ENCODE results near the gene GMNN.

DNA sequence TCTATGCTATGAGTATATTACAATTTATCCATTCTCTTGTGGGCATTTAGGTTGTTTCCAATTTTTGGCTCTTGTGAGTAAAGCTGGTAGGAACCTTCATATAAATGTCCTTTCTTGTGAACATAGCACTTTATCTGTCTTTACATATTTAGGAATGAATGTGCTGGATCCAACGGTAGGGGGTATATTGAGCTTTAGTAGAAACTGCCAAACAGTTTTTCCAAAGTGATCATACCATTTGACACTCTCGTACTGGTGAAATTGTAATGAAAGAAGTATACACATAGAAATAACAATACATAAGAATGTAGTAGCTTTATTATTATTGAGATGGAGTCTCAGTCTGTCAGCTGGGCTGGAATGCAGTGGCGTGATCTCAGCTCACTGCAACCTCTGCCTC lies 54.9 kb downstream of the GMNN start:
- TF ChIP-seq, protein P1, sequence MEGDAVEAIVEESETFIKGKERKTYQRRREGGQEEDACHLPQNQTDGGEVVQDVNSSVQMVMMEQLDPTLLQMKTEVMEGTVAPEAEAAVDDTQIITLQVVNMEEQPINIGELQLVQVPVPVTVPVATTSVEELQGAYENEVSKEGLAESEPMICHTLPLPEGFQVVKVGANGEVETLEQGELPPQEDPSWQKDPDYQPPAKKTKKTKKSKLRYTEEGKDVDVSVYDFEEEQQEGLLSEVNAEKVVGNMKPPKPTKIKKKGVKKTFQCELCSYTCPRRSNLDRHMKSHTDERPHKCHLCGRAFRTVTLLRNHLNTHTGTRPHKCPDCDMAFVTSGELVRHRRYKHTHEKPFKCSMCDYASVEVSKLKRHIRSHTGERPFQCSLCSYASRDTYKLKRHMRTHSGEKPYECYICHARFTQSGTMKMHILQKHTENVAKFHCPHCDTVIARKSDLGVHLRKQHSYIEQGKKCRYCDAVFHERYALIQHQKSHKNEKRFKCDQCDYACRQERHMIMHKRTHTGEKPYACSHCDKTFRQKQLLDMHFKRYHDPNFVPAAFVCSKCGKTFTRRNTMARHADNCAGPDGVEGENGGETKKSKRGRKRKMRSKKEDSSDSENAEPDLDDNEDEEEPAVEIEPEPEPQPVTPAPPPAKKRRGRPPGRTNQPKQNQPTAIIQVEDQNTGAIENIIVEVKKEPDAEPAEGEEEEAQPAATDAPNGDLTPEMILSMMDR (IDR thresholded peaks at IDR 0.05), result no peak
- no peak for TF ChIP-seq POLR2A (IDR thresholded peaks at IDR 0.05)

All from uterus (tissue), 2 donors.